Measurements from ENCODE around the gene NXPH1. TPM values are rescaled to one million over a fixed set of nuclear protein-coding genes. Genes with fewer than 3 reads are reported as not detected.

NXPH1 gene
- total RNA-seq, 1 donor from 2014 or later: not detected

GRCh38 chr7:8425223-8425622 lies 8.2 kb upstream of the NXPH1 start:
- ChIA-PET POLR2A (no interaction called here), CTCF (no interaction called here)
- intact Hi-C loops (cut with micrococcal nuclease): no loop called here
- Mint-ChIP-seq H3K9me3 (no peaks in the 10 kb centered on the region), H3K4me1 (no peaks in the 10 kb centered on the region), H3K27ac (no peak overlapping the region), H3K36me3 (ENCODE audit: low read depth) (no peaks in the 10 kb centered on the region), H3K27me3 (peaks cover 4% of the 10 kb centered on the region), H3K4me3 (no peak overlapping the region)
- DNase-seq (no peak), ATAC-seq (ENCODE audit: low read depth) (no peak)
- TF ChIP-seq, protein P1, sequence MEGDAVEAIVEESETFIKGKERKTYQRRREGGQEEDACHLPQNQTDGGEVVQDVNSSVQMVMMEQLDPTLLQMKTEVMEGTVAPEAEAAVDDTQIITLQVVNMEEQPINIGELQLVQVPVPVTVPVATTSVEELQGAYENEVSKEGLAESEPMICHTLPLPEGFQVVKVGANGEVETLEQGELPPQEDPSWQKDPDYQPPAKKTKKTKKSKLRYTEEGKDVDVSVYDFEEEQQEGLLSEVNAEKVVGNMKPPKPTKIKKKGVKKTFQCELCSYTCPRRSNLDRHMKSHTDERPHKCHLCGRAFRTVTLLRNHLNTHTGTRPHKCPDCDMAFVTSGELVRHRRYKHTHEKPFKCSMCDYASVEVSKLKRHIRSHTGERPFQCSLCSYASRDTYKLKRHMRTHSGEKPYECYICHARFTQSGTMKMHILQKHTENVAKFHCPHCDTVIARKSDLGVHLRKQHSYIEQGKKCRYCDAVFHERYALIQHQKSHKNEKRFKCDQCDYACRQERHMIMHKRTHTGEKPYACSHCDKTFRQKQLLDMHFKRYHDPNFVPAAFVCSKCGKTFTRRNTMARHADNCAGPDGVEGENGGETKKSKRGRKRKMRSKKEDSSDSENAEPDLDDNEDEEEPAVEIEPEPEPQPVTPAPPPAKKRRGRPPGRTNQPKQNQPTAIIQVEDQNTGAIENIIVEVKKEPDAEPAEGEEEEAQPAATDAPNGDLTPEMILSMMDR (IDR thresholded peaks at IDR 0.05): no peak

DNA sequence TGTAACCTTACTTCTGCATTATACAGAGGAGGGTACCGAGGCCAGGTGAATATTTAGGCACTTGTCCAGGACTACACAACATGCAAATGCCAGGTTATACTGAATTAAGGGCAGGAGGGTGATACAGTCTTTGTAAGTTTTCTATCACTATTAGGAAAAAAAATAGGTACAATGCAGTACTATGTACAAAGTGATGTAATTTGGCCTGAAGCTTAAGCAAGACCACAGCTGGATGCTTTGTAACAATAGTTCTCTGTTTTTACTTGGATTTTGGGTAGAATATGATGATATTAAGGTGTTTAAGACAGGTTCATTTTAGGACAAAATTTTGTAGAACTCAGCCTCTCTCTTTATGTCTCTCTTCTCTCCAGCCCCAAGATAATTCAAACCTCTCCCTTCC lies 2.8 kb upstream of the NXPH1 start:
- Mint-ChIP-seq H3K36me3 (ENCODE audit: low read depth) (no peaks in the 10 kb centered on the region), H3K27ac (no peak overlapping the region), H3K27me3 (peaks cover 36% of the 10 kb centered on the region), H3K9me3 (no peaks in the 10 kb centered on the region), H3K4me3 (no peak overlapping the region), H3K4me1 (peaks cover 9% of the 10 kb centered on the region)
- no peak for DNase-seq
- ATAC-seq (ENCODE audit: low read depth): no peak
- intact Hi-C loops (cut with micrococcal nuclease): no loop called here
- ChIA-PET POLR2A (interaction anchor here (0.7 kb wide), 1 partner anchor 15 kb away, joined by 9 read pairs; no protein-coding TSS in a partner anchor), CTCF (no interaction called here)
- TF ChIP-seq, protein P1 (IDR thresholded peaks at IDR 0.05): no peak

DNA sequence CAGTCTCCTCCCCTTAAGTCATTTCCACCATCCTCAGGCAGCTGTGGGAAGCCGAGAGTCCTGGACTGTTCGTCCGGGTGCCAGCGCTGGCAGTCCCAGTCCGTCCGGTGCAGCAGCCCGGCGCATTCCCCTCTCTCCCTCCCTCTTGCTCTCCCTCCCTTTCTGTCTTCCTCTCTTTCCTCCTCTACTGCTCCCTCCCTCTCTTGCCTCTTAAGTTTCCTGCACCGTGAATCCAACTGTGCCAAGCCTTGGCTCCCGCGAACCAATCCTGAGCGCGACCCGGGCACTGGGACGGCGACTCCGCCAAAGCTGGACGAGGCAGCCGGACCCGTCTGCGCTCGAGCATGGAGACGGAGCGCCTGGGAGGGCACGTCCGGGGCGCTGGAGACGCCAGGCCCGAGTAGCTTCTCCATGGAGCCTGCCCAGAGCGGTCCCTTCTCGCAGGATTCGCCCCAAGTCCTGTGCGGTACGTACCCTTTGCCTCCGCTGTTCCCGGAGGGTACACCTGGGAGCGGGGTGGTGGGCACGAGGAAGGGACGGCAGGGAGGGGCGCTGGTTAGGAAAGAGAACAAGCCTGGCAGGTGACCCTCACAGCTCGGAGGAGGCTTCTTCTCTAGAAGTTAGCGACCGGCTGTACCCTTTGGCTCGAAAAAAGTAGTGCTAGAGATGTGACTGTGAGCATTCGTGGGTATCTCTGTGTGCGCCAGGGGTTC lies 1.0 kb downstream of the NXPH1 start:
- TF ChIP-seq, protein P1 (IDR thresholded peaks at IDR 0.05): no peak
- Mint-ChIP-seq H3K9me3 (no peaks in the 10 kb centered on the region), H3K27ac (no peak overlapping the region), H3K27me3 (peaks cover 66% of the 10 kb centered on the region), H3K4me3 (no peak overlapping the region), H3K4me1 (peaks cover 16% of the 10 kb centered on the region), H3K36me3 (ENCODE audit: low read depth) (no peaks in the 10 kb centered on the region)
- ChIA-PET CTCF (no interaction called here), POLR2A (no interaction called here)
- intact Hi-C loops (cut with micrococcal nuclease): no loop called here
- DNase-seq (no peak), ATAC-seq (ENCODE audit: low read depth) (no peak)

- no peak overlapping the region for H3K27ac Mint-ChIP-seq
Measured at GRCh38 chr7:8435095-8435494, 1.7 kb downstream of the NXPH1 start.

More at GRCh38 chr7:8435095-8435494, 1.7 kb downstream of the NXPH1 start:
- peaks cover 72% of the 10 kb centered on the region for H3K27me3 Mint-ChIP-seq
- H3K9me3 Mint-ChIP-seq: no peaks in the 10 kb centered on the region
- DNase-seq (no peak), ATAC-seq (ENCODE audit: low read depth) (no peak)
- TF ChIP-seq, protein P1 (IDR thresholded peaks at IDR 0.05): no peak
- ChIA-PET CTCF (no interaction called here), POLR2A (no interaction called here)
- no peaks in the 10 kb centered on the region for H3K36me3 Mint-ChIP-seq (ENCODE audit: low read depth)
- H3K4me3 Mint-ChIP-seq: no peak overlapping the region
- H3K4me1 Mint-ChIP-seq: peaks cover 16% of the 10 kb centered on the region
- intact Hi-C loops (cut with micrococcal nuclease): no loop called here
